ENCODE data around the gene CNTNAP2. TPM values are rescaled to one million over a fixed set of nuclear protein-coding genes. Genes with fewer than 3 reads are reported as not detected.

Gene CNTNAP2
- total RNA-seq, 1 donor from 2014 or later = 9.2 TPM

GRCh38 chr7:148394582-148394981, 2278.0 kb downstream of the CNTNAP2 start:
- TF ChIP-seq CTCF (conservative IDR thresholded peaks at IDR 0.05; ENCODE audit: low read depth, low read length) = no peak
- H3K4me3 ChIP-seq (ENCODE audit: low read depth, low read length) = no peak overlapping the region
- DNase-seq (ENCODE audit: low read depth) = no peak

GRCh38 chr7:148395352-148395811, 2278.8 kb downstream of the CNTNAP2 start:
- no peak for DNase-seq (ENCODE audit: low read depth)
- H3K4me3 ChIP-seq (ENCODE audit: low read depth, low read length) = no peak overlapping the region
- no peak for TF ChIP-seq CTCF (conservative IDR thresholded peaks at IDR 0.05; ENCODE audit: low read depth, low read length)

GRCh38 chr7:148395990-148396716, 2279.6 kb downstream of the CNTNAP2 start:
- no peak overlapping the region for H3K4me3 ChIP-seq (ENCODE audit: low read depth, low read length)
- no peak for DNase-seq (ENCODE audit: low read depth)
- no peak for TF ChIP-seq CTCF (conservative IDR thresholded peaks at IDR 0.05; ENCODE audit: low read depth, low read length)

- no peak overlapping the region for H3K4me3 ChIP-seq (ENCODE audit: low read depth, low read length)
- DNase-seq (ENCODE audit: low read depth) = no peak
- no peak for TF ChIP-seq CTCF (conservative IDR thresholded peaks at IDR 0.05; ENCODE audit: low read depth, low read length)
These were observed 2280.5 kb downstream of the CNTNAP2 start for GRCh38 chr7:148397056-148397455.

- TF ChIP-seq CTCF (conservative IDR thresholded peaks at IDR 0.05; ENCODE audit: low read depth, low read length) = no peak
- DNase-seq (ENCODE audit: low read depth) = no peak
- H3K4me3 ChIP-seq (ENCODE audit: low read depth, low read length) = no peak overlapping the region
These were observed 2280.9 kb downstream of the CNTNAP2 start for GRCh38 chr7:148397551-148397950.

- no peak overlapping the region for H3K4me3 ChIP-seq (ENCODE audit: low read depth, low read length)
- DNase-seq (ENCODE audit: low read depth) = no peak
- TF ChIP-seq CTCF (conservative IDR thresholded peaks at IDR 0.05; ENCODE audit: low read depth, low read length) = no peak
These were observed 2281.4 kb downstream of the CNTNAP2 start for GRCh38 chr7:148397985-148398384.

- DNase-seq (ENCODE audit: low read depth) = no peak
- no peak for TF ChIP-seq CTCF (conservative IDR thresholded peaks at IDR 0.05; ENCODE audit: low read depth, low read length)
- no peak overlapping the region for H3K4me3 ChIP-seq (ENCODE audit: low read depth, low read length)
These were observed 2282.3 kb downstream of the CNTNAP2 start for GRCh38 chr7:148398844-148399365.
